ENCODE results near the gene TTC1.

Gene TTC1

DNA sequence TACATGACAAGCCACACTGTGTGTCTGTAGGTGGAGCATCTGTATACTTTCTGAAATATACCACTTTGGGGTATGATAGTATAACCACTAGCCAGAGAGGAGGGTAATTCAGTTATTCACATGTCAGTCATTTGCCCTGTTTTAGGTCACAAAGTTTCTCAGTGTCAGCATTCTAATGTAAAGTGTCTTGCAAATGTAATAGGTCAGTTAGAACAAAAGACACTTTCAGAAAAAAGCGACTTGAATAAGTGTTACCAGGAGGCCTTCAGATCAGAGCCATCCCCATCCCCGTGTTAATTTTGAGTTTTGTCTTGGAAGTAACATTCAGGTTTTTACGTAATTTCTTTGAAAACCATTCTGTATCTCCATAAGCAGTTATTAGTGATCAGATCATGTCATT, 33.7 kb downstream of the TTC1 start:
- no peak for TF ChIP-seq ZNF565 (CRISPR knock-in tag; conservative IDR thresholded peaks at IDR 0.05; ENCODE audit: low read depth)
- no peak for TF ChIP-seq RARB (CRISPR knock-in tag; IDR thresholded peaks at IDR 0.05)
- TF ChIP-seq, protein P1, sequence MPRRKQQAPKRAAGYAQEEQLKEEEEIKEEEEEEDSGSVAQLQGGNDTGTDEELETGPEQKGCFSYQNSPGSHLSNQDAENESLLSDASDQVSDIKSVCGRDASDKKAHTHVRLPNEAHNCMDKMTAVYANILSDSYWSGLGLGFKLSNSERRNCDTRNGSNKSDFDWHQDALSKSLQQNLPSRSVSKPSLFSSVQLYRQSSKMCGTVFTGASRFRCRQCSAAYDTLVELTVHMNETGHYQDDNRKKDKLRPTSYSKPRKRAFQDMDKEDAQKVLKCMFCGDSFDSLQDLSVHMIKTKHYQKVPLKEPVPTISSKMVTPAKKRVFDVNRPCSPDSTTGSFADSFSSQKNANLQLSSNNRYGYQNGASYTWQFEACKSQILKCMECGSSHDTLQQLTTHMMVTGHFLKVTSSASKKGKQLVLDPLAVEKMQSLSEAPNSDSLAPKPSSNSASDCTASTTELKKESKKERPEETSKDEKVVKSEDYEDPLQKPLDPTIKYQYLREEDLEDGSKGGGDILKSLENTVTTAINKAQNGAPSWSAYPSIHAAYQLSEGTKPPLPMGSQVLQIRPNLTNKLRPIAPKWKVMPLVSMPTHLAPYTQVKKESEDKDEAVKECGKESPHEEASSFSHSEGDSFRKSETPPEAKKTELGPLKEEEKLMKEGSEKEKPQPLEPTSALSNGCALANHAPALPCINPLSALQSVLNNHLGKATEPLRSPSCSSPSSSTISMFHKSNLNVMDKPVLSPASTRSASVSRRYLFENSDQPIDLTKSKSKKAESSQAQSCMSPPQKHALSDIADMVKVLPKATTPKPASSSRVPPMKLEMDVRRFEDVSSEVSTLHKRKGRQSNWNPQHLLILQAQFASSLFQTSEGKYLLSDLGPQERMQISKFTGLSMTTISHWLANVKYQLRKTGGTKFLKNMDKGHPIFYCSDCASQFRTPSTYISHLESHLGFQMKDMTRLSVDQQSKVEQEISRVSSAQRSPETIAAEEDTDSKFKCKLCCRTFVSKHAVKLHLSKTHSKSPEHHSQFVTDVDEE (CRISPR knock-in tag; IDR thresholded peaks at IDR 0.05) = no peak
- TF ChIP-seq ARNTL (CRISPR knock-in tag; IDR thresholded peaks at IDR 0.05; ENCODE audit: borderline replicate concordance, low read depth) = no peak
- no peak for TF ChIP-seq TOX (CRISPR knock-in tag; IDR thresholded peaks at IDR 0.05; ENCODE audit: borderline replicate concordance)
- no peak for TF ChIP-seq ESRRG (CRISPR knock-in tag; IDR thresholded peaks at IDR 0.05)
- no peak for TF ChIP-seq OSR1 (CRISPR knock-in tag; IDR thresholded peaks at IDR 0.05)
- TF ChIP-seq ZFP30 (CRISPR knock-in tag; IDR thresholded peaks at IDR 0.05) = no peak
- no peak for TF ChIP-seq GLIS3 (CRISPR knock-in tag; IDR thresholded peaks at IDR 0.05)
- ATAC-seq = no peak

DNA sequence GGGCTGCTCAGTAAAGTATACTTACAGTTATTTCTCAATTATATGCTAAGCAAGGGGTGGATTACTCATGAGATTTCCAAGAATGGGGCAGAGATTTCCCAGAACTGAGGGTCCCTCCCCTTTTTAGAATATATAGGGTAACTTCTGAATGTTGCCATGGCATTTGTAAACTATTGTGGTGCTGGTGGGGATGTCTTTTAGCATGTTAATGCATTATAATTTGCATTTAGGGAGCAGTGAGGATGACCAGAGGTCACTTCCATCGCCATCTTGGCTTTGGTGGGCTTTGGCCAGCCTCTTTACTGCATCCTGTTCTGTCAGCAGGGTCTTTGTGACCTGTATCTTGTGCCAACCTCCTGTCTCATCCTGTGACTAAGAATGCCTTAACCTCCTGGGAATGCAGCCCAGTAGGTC, 35.5 kb downstream of the TTC1 start:
- no peak for ATAC-seq
- no peak for TF ChIP-seq SNAI2 (CRISPR knock-in tag; IDR thresholded peaks at IDR 0.05)

DNA sequence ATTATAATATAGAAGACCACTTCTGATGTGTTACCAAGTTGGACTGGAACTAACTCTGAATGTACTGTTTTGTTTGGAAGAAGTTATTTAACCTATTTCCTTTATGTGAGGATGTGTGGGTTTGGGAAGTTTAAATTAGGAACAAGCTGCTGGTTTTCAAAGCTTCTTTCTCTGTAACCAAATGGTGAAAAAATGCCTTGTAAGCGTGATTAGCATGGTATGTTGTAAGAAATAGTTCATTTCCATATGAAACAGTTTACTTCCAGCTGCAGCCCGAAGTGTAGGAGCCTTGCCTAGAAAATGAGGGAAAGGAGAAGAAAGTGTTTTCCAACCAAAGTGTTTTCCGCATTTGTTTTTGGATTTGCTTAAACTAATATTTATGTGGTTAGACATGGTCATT, 36.0 kb downstream of the TTC1 start:
- TF ChIP-seq GLIS3 (CRISPR knock-in tag; IDR thresholded peaks at IDR 0.05) (no peak), PPARA (CRISPR knock-in tag; IDR thresholded peaks at IDR 0.05; ENCODE audit: borderline replicate concordance) (no peak), RARB (CRISPR knock-in tag; IDR thresholded peaks at IDR 0.05) (no peak), TCF4 (CRISPR knock-in tag; IDR thresholded peaks at IDR 0.05; ENCODE audit: borderline replicate concordance) (no peak), ISL1 (CRISPR knock-in tag; IDR thresholded peaks at IDR 0.05) (no peak), CSDC2 (CRISPR knock-in tag; IDR thresholded peaks at IDR 0.05) (no peak), ZNF70 (CRISPR knock-in tag; IDR thresholded peaks at IDR 0.05) (no peak), SNAI2 (CRISPR knock-in tag; IDR thresholded peaks at IDR 0.05) (no peak), ZNF8 (CRISPR knock-in tag; IDR thresholded peaks at IDR 0.05) (no peak), OSR1 (CRISPR knock-in tag; IDR thresholded peaks at IDR 0.05) (no peak), ARNTL (CRISPR knock-in tag; IDR thresholded peaks at IDR 0.05; ENCODE audit: borderline replicate concordance, low read depth) (no peak), TOX (CRISPR knock-in tag; IDR thresholded peaks at IDR 0.05; ENCODE audit: borderline replicate concordance) (no peak)
- TF ChIP-seq, protein P1 (CRISPR knock-in tag; IDR thresholded peaks at IDR 0.05) = no peak
- TF ChIP-seq, protein P2, sequence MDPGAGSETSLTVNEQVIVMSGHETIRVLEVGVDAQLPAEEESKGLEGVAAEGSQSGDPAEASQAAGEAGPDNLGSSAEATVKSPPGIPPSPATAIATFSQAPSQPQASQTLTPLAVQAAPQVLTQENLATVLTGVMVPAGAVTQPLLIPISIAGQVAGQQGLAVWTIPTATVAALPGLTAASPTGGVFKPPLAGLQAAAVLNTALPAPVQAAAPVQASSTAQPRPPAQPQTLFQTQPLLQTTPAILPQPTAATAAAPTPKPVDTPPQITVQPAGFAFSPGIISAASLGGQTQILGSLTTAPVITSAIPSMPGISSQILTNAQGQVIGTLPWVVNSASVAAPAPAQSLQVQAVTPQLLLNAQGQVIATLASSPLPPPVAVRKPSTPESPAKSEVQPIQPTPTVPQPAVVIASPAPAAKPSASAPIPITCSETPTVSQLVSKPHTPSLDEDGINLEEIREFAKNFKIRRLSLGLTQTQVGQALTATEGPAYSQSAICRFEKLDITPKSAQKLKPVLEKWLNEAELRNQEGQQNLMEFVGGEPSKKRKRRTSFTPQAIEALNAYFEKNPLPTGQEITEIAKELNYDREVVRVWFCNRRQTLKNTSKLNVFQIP (CRISPR knock-in tag; IDR thresholded peaks at IDR 0.05; ENCODE audit: borderline replicate concordance, low read depth) = no peak
- TF ChIP-seq, protein P3, sequence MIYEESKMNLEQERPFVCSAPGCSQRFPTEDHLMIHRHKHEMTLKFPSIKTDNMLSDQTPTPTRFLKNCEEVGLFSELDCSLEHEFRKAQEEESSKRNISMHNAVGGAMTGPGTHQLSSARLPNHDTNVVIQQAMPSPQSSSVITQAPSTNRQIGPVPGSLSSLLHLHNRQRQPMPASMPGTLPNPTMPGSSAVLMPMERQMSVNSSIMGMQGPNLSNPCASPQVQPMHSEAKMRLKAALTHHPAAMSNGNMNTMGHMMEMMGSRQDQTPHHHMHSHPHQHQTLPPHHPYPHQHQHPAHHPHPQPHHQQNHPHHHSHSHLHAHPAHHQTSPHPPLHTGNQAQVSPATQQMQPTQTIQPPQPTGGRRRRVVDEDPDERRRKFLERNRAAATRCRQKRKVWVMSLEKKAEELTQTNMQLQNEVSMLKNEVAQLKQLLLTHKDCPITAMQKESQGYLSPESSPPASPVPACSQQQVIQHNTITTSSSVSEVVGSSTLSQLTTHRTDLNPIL (CRISPR knock-in tag; IDR thresholded peaks at IDR 0.05; ENCODE audit: low read depth) = no peak
- no peak for ATAC-seq

DNA sequence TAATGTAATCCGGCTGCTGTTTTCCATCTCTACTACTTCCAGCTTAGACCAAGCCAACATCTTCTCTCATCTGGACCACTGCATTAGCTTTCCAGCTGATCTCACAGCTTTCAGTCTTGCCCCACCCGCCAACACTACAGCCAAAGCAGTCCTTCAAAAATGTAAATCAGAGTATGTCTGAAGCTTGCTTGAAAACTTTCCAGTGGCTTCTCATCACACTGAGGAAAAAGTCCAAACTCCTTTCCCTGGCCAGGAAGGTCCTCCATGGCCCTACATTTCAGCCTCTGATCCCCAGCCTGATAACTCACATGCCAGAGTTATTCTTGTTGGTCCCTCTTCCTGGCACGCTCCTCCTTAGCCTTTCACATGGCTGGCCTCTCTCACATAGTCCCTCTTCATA, 38.5 kb downstream of the TTC1 start:
- no peak for ATAC-seq
- TF ChIP-seq ZFP30 (CRISPR knock-in tag; IDR thresholded peaks at IDR 0.05) = no peak
- TF ChIP-seq TCF4 (CRISPR knock-in tag; IDR thresholded peaks at IDR 0.05; ENCODE audit: borderline replicate concordance) = no peak
- TF ChIP-seq, protein P2 (CRISPR knock-in tag; IDR thresholded peaks at IDR 0.05; ENCODE audit: borderline replicate concordance, low read depth) = no peak
- no peak for TF ChIP-seq CSDC2 (CRISPR knock-in tag; IDR thresholded peaks at IDR 0.05)
- no peak for TF ChIP-seq ZNF565 (CRISPR knock-in tag; conservative IDR thresholded peaks at IDR 0.05; ENCODE audit: low read depth)
- no peak for TF ChIP-seq ARNTL (CRISPR knock-in tag; IDR thresholded peaks at IDR 0.05; ENCODE audit: borderline replicate concordance, low read depth)
- TF ChIP-seq, protein P4, sequence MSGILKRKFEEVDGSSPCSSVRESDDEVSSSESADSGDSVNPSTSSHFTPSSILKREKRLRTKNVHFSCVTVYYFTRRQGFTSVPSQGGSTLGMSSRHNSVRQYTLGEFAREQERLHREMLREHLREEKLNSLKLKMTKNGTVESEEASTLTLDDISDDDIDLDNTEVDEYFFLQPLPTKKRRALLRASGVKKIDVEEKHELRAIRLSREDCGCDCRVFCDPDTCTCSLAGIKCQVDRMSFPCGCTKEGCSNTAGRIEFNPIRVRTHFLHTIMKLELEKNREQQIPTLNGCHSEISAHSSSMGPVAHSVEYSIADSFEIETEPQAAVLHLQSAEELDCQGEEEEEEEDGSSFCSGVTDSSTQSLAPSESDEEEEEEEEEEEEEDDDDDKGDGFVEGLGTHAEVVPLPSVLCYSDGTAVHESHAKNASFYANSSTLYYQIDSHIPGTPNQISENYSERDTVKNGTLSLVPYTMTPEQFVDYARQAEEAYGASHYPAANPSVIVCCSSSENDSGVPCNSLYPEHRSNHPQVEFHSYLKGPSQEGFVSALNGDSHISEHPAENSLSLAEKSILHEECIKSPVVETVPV (CRISPR knock-in tag; IDR thresholded peaks at IDR 0.05) = no peak
- TF ChIP-seq, protein P5, sequence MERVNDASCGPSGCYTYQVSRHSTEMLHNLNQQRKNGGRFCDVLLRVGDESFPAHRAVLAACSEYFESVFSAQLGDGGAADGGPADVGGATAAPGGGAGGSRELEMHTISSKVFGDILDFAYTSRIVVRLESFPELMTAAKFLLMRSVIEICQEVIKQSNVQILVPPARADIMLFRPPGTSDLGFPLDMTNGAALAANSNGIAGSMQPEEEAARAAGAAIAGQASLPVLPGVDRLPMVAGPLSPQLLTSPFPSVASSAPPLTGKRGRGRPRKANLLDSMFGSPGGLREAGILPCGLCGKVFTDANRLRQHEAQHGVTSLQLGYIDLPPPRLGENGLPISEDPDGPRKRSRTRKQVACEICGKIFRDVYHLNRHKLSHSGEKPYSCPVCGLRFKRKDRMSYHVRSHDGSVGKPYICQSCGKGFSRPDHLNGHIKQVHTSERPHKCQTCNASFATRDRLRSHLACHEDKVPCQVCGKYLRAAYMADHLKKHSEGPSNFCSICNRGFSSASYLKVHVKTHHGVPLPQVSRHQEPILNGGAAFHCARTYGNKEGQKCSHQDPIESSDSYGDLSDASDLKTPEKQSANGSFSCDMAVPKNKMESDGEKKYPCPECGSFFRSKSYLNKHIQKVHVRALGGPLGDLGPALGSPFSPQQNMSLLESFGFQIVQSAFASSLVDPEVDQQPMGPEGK (CRISPR knock-in tag; IDR thresholded peaks at IDR 0.05; ENCODE audit: borderline replicate concordance) = no peak
- no peak for TF ChIP-seq ZFP3 (CRISPR knock-in tag; IDR thresholded peaks at IDR 0.05)
